ENCODE data around the gene PHF2.

- TF ChIP-seq CTCF (conservative IDR thresholded peaks at IDR 0.05; ENCODE audit: low read length) (no peak), EZH2phosphoT487 (IDR thresholded peaks at IDR 0.05; ENCODE audit: borderline replicate concordance, low read depth, low read length) (no peak)
Measured at GRCh38 chr9:93630806-93631411, 54.5 kb downstream of the PHF2 start.
